Hepatocyte (in vitro differentiated cells): ENCODE results near the gene RBM5.

Experiments used
- EZH2 ChIP-seq: fragments of 200-600 bp; sonication (generic); IDR thresholded peaks from 2 replicates; pipeline ENCODE4 v1.6.1; 2016; ENCODE audit warnings: antibody characterized with exemption, mild to moderate bottlenecking, borderline replicate concordance
- EZH2phosphoT487 ChIP-seq: fragments of 200-600 bp; sonication (generic); IDR thresholded peaks from one replicate; pipeline ENCODE4 v1.6.1; 2018; ENCODE audit warnings: antibody characterized with exemption, mild to moderate bottlenecking, low read depth, moderate library complexity; ENCODE audit not compliant: unreplicated experiment, severe bottlenecking
- TF ChIP-seq, protein P1 (sequence below): fragments of 200-600 bp; sonication (generic); IDR thresholded peaks from 2 replicates; pipeline ENCODE4 v1.5.1; 2016; ENCODE audit warnings: antibody characterized with exemption, mild to moderate bottlenecking; ENCODE audit not compliant: poor library complexity

DNA sequence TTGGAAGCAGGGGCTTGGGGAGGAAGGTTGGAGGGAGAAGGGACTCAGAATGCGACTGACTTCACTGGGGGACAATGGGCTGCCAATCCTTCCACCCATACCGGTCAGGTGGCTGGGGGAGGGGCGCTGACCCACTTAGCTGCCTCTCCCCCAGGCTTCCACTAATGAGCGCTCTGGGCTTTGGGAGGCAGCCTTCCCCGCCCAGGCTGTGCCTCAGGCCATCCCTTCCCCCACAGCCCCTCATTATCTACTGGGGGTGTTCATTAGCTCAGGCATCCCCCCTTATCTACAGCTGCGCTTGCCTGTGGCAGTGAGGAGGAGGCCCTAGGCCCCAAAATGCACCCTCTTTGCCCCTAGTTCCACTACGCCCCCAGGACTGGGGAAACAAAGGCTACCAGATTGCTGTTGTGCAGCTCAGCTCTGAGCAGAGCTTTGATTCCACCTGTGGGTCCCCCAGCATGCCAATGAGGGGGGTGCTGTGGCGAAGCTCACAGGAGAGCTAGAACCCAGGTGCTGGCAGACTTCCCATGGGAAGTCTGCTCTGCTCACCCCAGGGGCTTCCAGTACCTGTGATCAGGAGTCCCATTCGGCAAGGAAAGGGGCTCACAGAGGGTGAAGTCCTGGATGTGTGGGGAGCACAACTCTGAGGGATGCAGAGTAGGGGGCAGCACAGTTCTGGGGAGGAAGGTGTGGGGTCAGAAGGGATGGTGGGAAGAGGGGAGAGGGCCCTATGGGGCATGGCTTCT lies 37.0 kb downstream of the RBM5 start:
- TF ChIP-seq, protein P1, sequence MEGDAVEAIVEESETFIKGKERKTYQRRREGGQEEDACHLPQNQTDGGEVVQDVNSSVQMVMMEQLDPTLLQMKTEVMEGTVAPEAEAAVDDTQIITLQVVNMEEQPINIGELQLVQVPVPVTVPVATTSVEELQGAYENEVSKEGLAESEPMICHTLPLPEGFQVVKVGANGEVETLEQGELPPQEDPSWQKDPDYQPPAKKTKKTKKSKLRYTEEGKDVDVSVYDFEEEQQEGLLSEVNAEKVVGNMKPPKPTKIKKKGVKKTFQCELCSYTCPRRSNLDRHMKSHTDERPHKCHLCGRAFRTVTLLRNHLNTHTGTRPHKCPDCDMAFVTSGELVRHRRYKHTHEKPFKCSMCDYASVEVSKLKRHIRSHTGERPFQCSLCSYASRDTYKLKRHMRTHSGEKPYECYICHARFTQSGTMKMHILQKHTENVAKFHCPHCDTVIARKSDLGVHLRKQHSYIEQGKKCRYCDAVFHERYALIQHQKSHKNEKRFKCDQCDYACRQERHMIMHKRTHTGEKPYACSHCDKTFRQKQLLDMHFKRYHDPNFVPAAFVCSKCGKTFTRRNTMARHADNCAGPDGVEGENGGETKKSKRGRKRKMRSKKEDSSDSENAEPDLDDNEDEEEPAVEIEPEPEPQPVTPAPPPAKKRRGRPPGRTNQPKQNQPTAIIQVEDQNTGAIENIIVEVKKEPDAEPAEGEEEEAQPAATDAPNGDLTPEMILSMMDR = no peak
- TF ChIP-seq EZH2phosphoT487 = no peak
- TF ChIP-seq EZH2 = no peak
